H9 (cell line): ENCODE measurements around the gene BSN. TPM values are rescaled to one million over a fixed set of nuclear protein-coding genes. Genes with fewer than 3 reads are reported as not detected.

ENCODE experiments used
- DNase-seq: peaks from one replicate; pipeline ENCODE4 v3.0.0-alpha.2; 2017
- H2AFZ ChIP-seq: one replicate; pipeline ENCODE4 v1.6.1; 2013; ENCODE audit warnings: mild to moderate bottlenecking, low read length, control low read depth, moderate library complexity
- H2AK5ac ChIP-seq: 2 replicates; pipeline ENCODE4 v1.6.1; 2013; ENCODE audit warnings: low read length, control low read depth, mixed read lengths; ENCODE audit not compliant: insufficient read length
- H2BK120ac ChIP-seq: one replicate; pipeline ENCODE4 v1.6.1; 2013; ENCODE audit warnings: low read depth, mild to moderate bottlenecking, low read length, control low read depth, inconsistent platforms; ENCODE audit not compliant: poor library complexity, severe bottlenecking
- H2BK12ac ChIP-seq: 2 replicates; pipeline ENCODE4 v1.6.1; 2013; ENCODE audit warnings: low read length, control low read depth, mixed read lengths, low read depth; ENCODE audit not compliant: insufficient read length
- H2BK15ac ChIP-seq: 2 replicates; pipeline ENCODE4 v1.6.1; 2013; ENCODE audit warnings: low read depth, low read length, control low read depth
- H2BK20ac ChIP-seq: one replicate; pipeline ENCODE4 v1.6.1; 2013; ENCODE audit warnings: low read depth, mild to moderate bottlenecking, low read length, control low read depth, inconsistent platforms; ENCODE audit not compliant: poor library complexity, severe bottlenecking
- H2BK5ac ChIP-seq: 2 replicates; pipeline ENCODE4 v1.6.1; 2013; ENCODE audit warnings: low read length, control low read depth, mixed read lengths; ENCODE audit not compliant: insufficient read length
- H3K14ac ChIP-seq: 2 replicates; pipeline ENCODE4 v1.6.1; 2013; ENCODE audit warnings: low read length, control low read depth; ENCODE audit not compliant: insufficient read depth
- H3K18ac ChIP-seq: 2 replicates; pipeline ENCODE4 v1.6.1; 2013; ENCODE audit warnings: low read depth, mild to moderate bottlenecking, mixed read lengths, low read length, control low read depth; ENCODE audit not compliant: insufficient read length
- H3K23ac ChIP-seq: 2 replicates; pipeline ENCODE4 v1.6.1; 2013; ENCODE audit warnings: low read length, control low read depth, mixed read lengths, low read depth; ENCODE audit not compliant: insufficient read length
- H3K23me2 ChIP-seq: 2 replicates; pipeline ENCODE4 v1.6.1; 2013; ENCODE audit warnings: low read depth, mild to moderate bottlenecking, mixed read lengths, low read length, control low read depth; ENCODE audit not compliant: insufficient read length, poor library complexity, severe bottlenecking
- H3K27ac ChIP-seq: 2 replicates; pipeline ENCODE4 v1.5.1; 2013; ENCODE audit warnings: low read length, control low read depth, mixed read lengths, low read depth; ENCODE audit not compliant: insufficient read length
- H3K27me3 ChIP-seq: 2 replicates; pipeline ENCODE4 v1.6.1; 2013; ENCODE audit warnings: low read length, control low read depth, inconsistent platforms; ENCODE audit not compliant: insufficient read depth
- H3K4ac ChIP-seq: 2 replicates; pipeline ENCODE4 v1.6.1; 2013; ENCODE audit warnings: low read depth, mild to moderate bottlenecking, control low read depth, inconsistent platforms, low read length, moderate library complexity
- H3K4me1 ChIP-seq: 2 replicates; pipeline ENCODE4 v1.6.1; 2013; ENCODE audit warnings: low read length, control low read depth, inconsistent platforms; ENCODE audit not compliant: insufficient read depth
- H3K4me2 ChIP-seq: 2 replicates; pipeline ENCODE4 v1.6.1; 2013; ENCODE audit warnings: low read length, control low read depth, mixed read lengths; ENCODE audit not compliant: insufficient read length, insufficient read depth
- H3K56ac ChIP-seq: 2 replicates; pipeline ENCODE4 v1.6.1; 2013; ENCODE audit warnings: low read depth, mild to moderate bottlenecking, mixed read lengths, low read length, control low read depth; ENCODE audit not compliant: insufficient read length
- H3K79me1 ChIP-seq: 2 replicates; pipeline ENCODE4 v1.6.1; 2013; ENCODE audit warnings: low read depth, mild to moderate bottlenecking, moderate library complexity, low read length, control low read depth, inconsistent platforms; ENCODE audit not compliant: insufficient read depth, poor library complexity, severe bottlenecking
- H3K79me2 ChIP-seq: 2 replicates; pipeline ENCODE4 v1.6.1; 2013; ENCODE audit warnings: low read length, control low read depth, inconsistent platforms; ENCODE audit not compliant: insufficient read depth
- H3K9ac ChIP-seq: 2 replicates; pipeline ENCODE4 v1.6.1; 2013; ENCODE audit warnings: low read length, control low read depth, mixed read lengths; ENCODE audit not compliant: insufficient read length; ENCODE audit errors: extremely low read depth
- H3K9me3 ChIP-seq: one replicate; pipeline ENCODE4 v1.6.1; 2013; ENCODE audit warnings: low read depth, low read length, inconsistent platforms; ENCODE audit not compliant: control insufficient read depth
- H3T11ph ChIP-seq: one replicate; pipeline ENCODE4 v1.6.1; 2013; ENCODE audit warnings: mild to moderate bottlenecking, low read length, control low read depth, inconsistent platforms
- H4K20me1 ChIP-seq: one replicate; pipeline ENCODE4 v1.6.1; 2013; ENCODE audit not compliant: control insufficient read depth, insufficient read length, insufficient read depth
- H4K5ac ChIP-seq: 2 replicates; pipeline ENCODE4 v1.6.1; 2013; ENCODE audit warnings: low read depth, mild to moderate bottlenecking, mixed read lengths, low read length, control low read depth; ENCODE audit not compliant: insufficient read length
- H4K8ac ChIP-seq: replicated peaks from 2 replicates; pipeline ENCODE4 v1.6.1; 2013; ENCODE audit warnings: low read length, control low read depth, mixed read lengths, low read depth; ENCODE audit not compliant: insufficient read length
- H4K91ac ChIP-seq: 2 replicates; pipeline ENCODE4 v1.6.1; 2013; ENCODE audit warnings: low read depth, mild to moderate bottlenecking, moderate library complexity, mixed read lengths, low read length, control low read depth; ENCODE audit not compliant: insufficient read length
- H3K27ac Mint-ChIP-seq, 3 experiments: 2 replicates in 2 of 3; 3 replicates in 1 of 3; pipeline ENCODE4 v1.8.0; 2020 to 2021; ENCODE audit warnings: mixed read lengths in 3 of 3, mild to moderate bottlenecking in 1 of 3, moderate library complexity in 1 of 3
- H3K27me3 Mint-ChIP-seq: 2 replicates; pipeline ENCODE4 v1.8.0; 2021; ENCODE audit warnings: low read depth, mild to moderate bottlenecking, moderate library complexity, mixed read lengths
- H3K36me3 Mint-ChIP-seq, 3 experiments: 2 replicates in 2 of 3; 3 replicates in 1 of 3; pipeline ENCODE4 v1.8.0; 2020 to 2021; ENCODE audit warnings: low read depth in 3 of 3, mixed read lengths in 3 of 3; ENCODE audit not compliant: insufficient read depth in 1 of 3
- H3K4me1 Mint-ChIP-seq, 2 experiments: 2 replicates each; pipeline ENCODE4 v1.8.0; 2020; ENCODE audit warnings: mixed read lengths in 2 of 2
- H3K4me3 Mint-ChIP-seq, 2 experiments: 2 replicates in 1 of 2; 3 replicates in 1 of 2; pipeline ENCODE4 v1.8.0; 2020 to 2021; ENCODE audit warnings: mild to moderate bottlenecking in 2 of 2, mixed read lengths in 2 of 2, moderate library complexity in 1 of 2
- H3K9me3 Mint-ChIP-seq, 2 experiments: 2 replicates in 1 of 2; 3 replicates in 1 of 2; pipeline ENCODE4 v1.8.0; 2020; ENCODE audit warnings: mild to moderate bottlenecking in 2 of 2, mixed read lengths in 2 of 2, moderate library complexity in 1 of 2
- CTCF ChIP-seq: fragments of 200-600 bp; sonication (generic); conservative IDR thresholded peaks from 3 replicates; pipeline ENCODE4 v1.8.0; 2021; ENCODE audit warnings: antibody characterized with exemption, mild to moderate bottlenecking
- WGBS: extraction: QIAGEN DNeasy Blood & Tissue Kit; methylation state at CpG from one replicate; pipeline ENCODE4 v1.1.7; 2013; ENCODE audit warnings: missing lambda C conversion rate, low lambda C conversion rate, mixed read lengths; ENCODE audit not compliant: insufficient read length; ENCODE audit errors: extremely low coverage; 5-methylcytosine and 5-hydroxymethylcytosine counted together
- total RNA-seq: library from RNA; stranded (reverse); gene quantifications from 2 replicates; pipeline ENCODE4 v1.2.1, GENCODE V29; 2021

Gene BSN
- total RNA-seq, 1 experiment from 2014 or later: 2.4 TPM

- DNase-seq: no peak
- Histone ChIP-seq H2AFZ (no peak overlapping the region), H2BK5ac (no peak overlapping the region), H3K18ac (no peak overlapping the region), H4K8ac (no peak overlapping the region), H3K56ac (no peak overlapping the region), H3K14ac (no peak overlapping the region), H2BK15ac (no peak overlapping the region), H2BK12ac (no peak overlapping the region), H3K79me1 (no peaks in the 10 kb centered on the region), H3K23me2 (no peaks in the 10 kb centered on the region), H4K20me1 (no peaks in the 10 kb centered on the region), H2BK20ac (no peak overlapping the region), H3K9me3 (no peaks in the 10 kb centered on the region), H4K91ac (no peak overlapping the region), H3K27me3 (no peaks in the 10 kb centered on the region), H2AK5ac (no peak overlapping the region), H3T11ph (no peak overlapping the region), H3K4ac (no peak overlapping the region), H3K79me2 (no peaks in the 10 kb centered on the region), H3K4me2 (no peak overlapping the region), H3K9ac (no peak overlapping the region), H2BK120ac (no peak overlapping the region), H4K5ac (no peak overlapping the region), H3K27ac (no peak overlapping the region), H3K23ac (no peak overlapping the region), H3K4me1 (no peaks in the 10 kb centered on the region)
- no peaks in the 10 kb centered on the region; a peak in 1 of 4 replicates for H3K4me1 Mint-ChIP-seq
- H3K9me3 Mint-ChIP-seq: no peaks in the 10 kb centered on the region
- H3K4me3 Mint-ChIP-seq: no peak overlapping the region
- no peak overlapping the region for H3K27ac Mint-ChIP-seq
- no peaks in the 10 kb centered on the region for H3K27me3 Mint-ChIP-seq
- H3K36me3 Mint-ChIP-seq: no peaks in the 10 kb centered on the region
- WGBS: no CpG with 5 or more reads among the region's 9 CpGs
- no peak for TF ChIP-seq CTCF
Observed at GRCh38 chr3:49642708-49643145, 88.5 kb downstream of the BSN start.
